H1 (cell line): ENCODE data around the gene LRRC49. TPM values are rescaled to one million over a fixed set of nuclear protein-coding genes. Genes with fewer than 3 reads are reported as not detected.

Source experiments
- ATF2 ChIP-seq: IDR thresholded peaks from 2 replicates; pipeline ENCODE4 v1.6.1; 2012; ENCODE audit warnings: low read length, inconsistent platforms
- BCL11A ChIP-seq, 2 experiments: IDR thresholded peaks; one replicate each; pipeline ENCODE4 v1.6.1; 2011; ENCODE audit warnings: low read depth in 2 of 2, low read length in 2 of 2, mild to moderate bottlenecking in 2 of 2
- CTBP2 ChIP-seq: IDR thresholded peaks from 2 replicates; pipeline ENCODE4 v1.7.0; 2011; ENCODE audit warnings: borderline replicate concordance, mild to moderate bottlenecking, moderate library complexity, mixed read lengths, low read length; ENCODE audit not compliant: insufficient read depth, insufficient read length
- JUND ChIP-seq: IDR thresholded peaks from 2 replicates; pipeline ENCODE4 v1.6.1; 2011; ENCODE audit warnings: mild to moderate bottlenecking, improper control_type of control experiment, low read length
- RBBP5 ChIP-seq: IDR thresholded peaks from 2 replicates; pipeline ENCODE4 v1.7.1; 2012; ENCODE audit warnings: low read depth, mild to moderate bottlenecking, inconsistent platforms, low read length, moderate library complexity, borderline replicate concordance
- RFX5 ChIP-seq: IDR thresholded peaks from 2 replicates; pipeline ENCODE4 v1.6.1; 2011; ENCODE audit warnings: low read depth, low read length, improper control_type of control experiment, borderline replicate concordance
- RXRA ChIP-seq: IDR thresholded peaks from 2 replicates; pipeline ENCODE4 v1.6.1; 2011; ENCODE audit warnings: low read depth, mild to moderate bottlenecking, low read length, moderate library complexity; ENCODE audit not compliant: insufficient read depth
- SP4 ChIP-seq: IDR thresholded peaks from 2 replicates; pipeline ENCODE4 v1.6.1; 2012; ENCODE audit warnings: low read length, inconsistent platforms
- TAF7 ChIP-seq: optimal IDR thresholded peaks from 2 replicates; pipeline ENCODE3; 2011; ENCODE audit warnings: low read depth, mild to moderate bottlenecking, inconsistent platforms, low read length, moderate library complexity, borderline replicate concordance
- polyA plus RNA-seq, 7 experiments: library from polyadenylated mRNA; depleted of rRNA in 3 of 7; stranded (reverse) in 5 of 7; unstranded in 2 of 7; fragments of >200 nt in 5 of 7; fragments of 200-250 nt in 2 of 7; gene quantifications; 1 replicate in 5 of 7; 2 replicates in 1 of 7; 4 replicates in 1 of 7; pipeline versions ENCODE4 v1.2.1 to v1.2.3, GENCODE V29; 2011 to 2013; ENCODE audit warnings: missing spikeins in 2 of 7, mixed read lengths in 2 of 7
- total RNA-seq: library from RNA; stranded (reverse); fragmentation: NEBNext Ultra II Directional; extraction: Animal tissue kit (Norgen Biotek cat#: 25700); gene quantifications from 2 replicates; pipeline ENCODE4 v1.2.1, GENCODE V29; 2021
- TF ChIP-seq, protein P1 (sequence below): fragments of 300-600 bp; sonication (generic); IDR thresholded peaks from 2 replicates; pipeline ENCODE4 v1.7.1; 2012; ENCODE audit warnings: low read length, moderate library complexity, mild to moderate bottlenecking, inconsistent platforms; ENCODE audit not compliant: insufficient replicate concordance

LRRC49 gene
- total and polyA plus RNA-seq, 2 of the 8 experiments (the other 6 are each of a cell fraction or from before 2014, with no cell fraction given): 5.0 to 10.4 TPM

DNA sequence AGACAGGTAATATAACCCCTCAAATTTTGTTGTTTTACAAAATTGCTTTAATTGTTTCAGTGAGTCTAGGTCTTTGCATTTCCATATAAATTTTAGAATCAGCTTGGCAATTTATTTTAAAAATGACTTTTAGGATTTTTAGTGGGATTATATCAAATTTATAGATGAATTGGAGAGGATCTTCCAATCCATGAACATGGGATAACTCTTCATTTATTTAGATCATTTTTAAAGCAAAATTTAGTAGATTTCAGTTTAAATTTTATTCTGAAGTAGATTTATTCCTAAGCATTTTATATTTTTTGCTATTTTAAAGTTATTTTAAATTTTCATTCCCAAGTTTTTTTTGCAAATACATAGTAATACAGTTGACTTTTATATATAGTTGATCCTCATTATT lies 164.5 kb downstream of the LRRC49 start (continued):
- TF ChIP-seq, protein P1, sequence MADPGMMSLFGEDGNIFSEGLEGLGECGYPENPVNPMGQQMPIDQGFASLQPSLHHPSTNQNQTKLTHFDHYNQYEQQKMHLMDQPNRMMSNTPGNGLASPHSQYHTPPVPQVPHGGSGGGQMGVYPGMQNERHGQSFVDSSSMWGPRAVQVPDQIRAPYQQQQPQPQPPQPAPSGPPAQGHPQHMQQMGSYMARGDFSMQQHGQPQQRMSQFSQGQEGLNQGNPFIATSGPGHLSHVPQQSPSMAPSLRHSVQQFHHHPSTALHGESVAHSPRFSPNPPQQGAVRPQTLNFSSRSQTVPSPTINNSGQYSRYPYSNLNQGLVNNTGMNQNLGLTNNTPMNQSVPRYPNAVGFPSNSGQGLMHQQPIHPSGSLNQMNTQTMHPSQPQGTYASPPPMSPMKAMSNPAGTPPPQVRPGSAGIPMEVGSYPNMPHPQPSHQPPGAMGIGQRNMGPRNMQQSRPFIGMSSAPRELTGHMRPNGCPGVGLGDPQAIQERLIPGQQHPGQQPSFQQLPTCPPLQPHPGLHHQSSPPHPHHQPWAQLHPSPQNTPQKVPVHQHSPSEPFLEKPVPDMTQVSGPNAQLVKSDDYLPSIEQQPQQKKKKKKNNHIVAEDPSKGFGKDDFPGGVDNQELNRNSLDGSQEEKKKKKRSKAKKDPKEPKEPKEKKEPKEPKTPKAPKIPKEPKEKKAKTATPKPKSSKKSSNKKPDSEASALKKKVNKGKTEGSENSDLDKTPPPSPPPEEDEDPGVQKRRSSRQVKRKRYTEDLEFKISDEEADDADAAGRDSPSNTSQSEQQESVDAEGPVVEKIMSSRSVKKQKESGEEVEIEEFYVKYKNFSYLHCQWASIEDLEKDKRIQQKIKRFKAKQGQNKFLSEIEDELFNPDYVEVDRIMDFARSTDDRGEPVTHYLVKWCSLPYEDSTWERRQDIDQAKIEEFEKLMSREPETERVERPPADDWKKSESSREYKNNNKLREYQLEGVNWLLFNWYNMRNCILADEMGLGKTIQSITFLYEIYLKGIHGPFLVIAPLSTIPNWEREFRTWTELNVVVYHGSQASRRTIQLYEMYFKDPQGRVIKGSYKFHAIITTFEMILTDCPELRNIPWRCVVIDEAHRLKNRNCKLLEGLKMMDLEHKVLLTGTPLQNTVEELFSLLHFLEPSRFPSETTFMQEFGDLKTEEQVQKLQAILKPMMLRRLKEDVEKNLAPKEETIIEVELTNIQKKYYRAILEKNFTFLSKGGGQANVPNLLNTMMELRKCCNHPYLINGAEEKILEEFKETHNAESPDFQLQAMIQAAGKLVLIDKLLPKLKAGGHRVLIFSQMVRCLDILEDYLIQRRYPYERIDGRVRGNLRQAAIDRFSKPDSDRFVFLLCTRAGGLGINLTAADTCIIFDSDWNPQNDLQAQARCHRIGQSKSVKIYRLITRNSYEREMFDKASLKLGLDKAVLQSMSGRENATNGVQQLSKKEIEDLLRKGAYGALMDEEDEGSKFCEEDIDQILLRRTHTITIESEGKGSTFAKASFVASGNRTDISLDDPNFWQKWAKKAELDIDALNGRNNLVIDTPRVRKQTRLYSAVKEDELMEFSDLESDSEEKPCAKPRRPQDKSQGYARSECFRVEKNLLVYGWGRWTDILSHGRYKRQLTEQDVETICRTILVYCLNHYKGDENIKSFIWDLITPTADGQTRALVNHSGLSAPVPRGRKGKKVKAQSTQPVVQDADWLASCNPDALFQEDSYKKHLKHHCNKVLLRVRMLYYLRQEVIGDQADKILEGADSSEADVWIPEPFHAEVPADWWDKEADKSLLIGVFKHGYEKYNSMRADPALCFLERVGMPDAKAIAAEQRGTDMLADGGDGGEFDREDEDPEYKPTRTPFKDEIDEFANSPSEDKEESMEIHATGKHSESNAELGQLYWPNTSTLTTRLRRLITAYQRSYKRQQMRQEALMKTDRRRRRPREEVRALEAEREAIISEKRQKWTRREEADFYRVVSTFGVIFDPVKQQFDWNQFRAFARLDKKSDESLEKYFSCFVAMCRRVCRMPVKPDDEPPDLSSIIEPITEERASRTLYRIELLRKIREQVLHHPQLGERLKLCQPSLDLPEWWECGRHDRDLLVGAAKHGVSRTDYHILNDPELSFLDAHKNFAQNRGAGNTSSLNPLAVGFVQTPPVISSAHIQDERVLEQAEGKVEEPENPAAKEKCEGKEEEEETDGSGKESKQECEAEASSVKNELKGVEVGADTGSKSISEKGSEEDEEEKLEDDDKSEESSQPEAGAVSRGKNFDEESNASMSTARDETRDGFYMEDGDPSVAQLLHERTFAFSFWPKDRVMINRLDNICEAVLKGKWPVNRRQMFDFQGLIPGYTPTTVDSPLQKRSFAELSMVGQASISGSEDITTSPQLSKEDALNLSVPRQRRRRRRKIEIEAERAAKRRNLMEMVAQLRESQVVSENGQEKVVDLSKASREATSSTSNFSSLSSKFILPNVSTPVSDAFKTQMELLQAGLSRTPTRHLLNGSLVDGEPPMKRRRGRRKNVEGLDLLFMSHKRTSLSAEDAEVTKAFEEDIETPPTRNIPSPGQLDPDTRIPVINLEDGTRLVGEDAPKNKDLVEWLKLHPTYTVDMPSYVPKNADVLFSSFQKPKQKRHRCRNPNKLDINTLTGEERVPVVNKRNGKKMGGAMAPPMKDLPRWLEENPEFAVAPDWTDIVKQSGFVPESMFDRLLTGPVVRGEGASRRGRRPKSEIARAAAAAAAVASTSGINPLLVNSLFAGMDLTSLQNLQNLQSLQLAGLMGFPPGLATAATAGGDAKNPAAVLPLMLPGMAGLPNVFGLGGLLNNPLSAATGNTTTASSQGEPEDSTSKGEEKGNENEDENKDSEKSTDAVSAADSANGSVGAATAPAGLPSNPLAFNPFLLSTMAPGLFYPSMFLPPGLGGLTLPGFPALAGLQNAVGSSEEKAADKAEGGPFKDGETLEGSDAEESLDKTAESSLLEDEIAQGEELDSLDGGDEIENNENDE: no peak
- TF ChIP-seq CTBP2: no peak
- no peak for TF ChIP-seq RXRA
- TF ChIP-seq TAF7: no peak
- TF ChIP-seq RBBP5: no peak
- TF ChIP-seq SP4: no peak
- no peak for TF ChIP-seq ATF2
- TF ChIP-seq JUND: no peak
- no peak for TF ChIP-seq BCL11A (IDR thresholded peaks at IDR 0.05; ENCODE audit: low read depth in 2 of 2, low read length in 2 of 2)
- no peak for TF ChIP-seq RFX5
